CD1c-positive myeloid dendritic cell (primary cell): Measurements from ENCODE around the gene PI3.

ENCODE experiments used
- DNase-seq: peaks from one replicate; pipeline ENCODE4 v3.0.0-alpha.2; 2016; ENCODE audit errors: extremely low spot score

PI3 gene

DNA sequence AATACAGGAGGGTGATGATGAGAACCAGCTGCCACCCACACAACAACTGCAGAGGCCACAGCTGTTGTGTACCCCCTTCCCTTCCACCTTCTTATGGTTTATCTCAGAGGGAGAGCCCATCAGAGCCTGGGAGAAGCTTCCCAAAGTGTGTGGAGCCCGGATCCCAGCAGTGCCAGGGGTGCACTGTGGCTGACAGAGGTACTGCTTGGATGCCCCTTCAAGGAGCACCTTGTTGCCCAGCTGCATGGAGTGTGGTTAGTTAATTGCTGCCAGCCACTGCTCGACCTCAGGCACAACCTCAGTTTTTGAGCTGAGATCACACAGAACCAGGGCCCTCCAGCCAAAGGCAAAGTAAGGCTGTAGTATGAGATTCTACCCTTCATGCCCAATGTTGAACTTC lies 13.0 kb downstream of the PI3 start:
- DNase-seq, result no peak

DNA sequence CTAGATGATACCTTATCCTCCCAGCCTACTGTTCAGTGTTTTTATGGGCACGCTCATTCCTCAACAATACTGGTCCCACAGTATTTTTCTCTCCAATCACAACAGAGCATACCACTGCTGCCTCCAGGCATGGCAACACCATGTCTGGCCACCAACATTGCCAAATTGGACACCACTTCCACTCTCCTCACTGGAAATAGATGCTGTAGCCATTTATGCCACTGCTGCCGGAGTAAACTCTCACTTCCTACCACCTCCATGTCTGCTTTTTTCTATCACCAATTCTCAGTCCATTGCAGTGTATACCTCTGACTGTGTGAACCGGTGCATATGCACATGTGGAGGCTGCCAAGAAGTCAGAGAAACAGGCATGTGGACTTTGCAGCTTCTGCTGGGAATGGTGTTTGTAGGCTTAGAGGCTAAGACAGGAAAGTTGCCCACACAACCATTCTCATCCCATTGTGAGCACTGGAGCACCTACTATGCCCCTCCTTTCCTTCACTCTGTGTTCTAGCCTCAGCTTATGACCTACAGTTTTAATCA lies 14.4 kb downstream of the PI3 start:
- DNase-seq, result no peak

DNA sequence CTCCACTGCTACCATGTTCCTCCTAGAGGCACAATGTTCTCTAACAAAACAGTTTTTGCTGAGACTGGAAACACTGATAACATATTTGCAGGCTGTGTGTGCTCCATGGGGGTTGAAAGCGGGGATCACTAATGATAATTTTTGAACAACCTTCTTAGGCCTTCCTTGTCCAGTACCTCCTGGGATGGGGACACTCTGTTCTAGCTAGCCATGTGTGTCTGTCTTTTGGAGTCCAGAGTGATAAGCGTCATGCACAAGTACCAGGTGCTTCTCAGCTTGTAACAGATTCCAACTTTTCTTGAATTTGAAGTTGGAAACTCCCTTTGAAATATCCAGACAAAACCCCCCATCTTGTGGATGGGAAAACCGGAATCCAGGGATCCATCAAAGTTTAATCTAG lies 15.2 kb downstream of the PI3 start:
- no peak for DNase-seq

DNA sequence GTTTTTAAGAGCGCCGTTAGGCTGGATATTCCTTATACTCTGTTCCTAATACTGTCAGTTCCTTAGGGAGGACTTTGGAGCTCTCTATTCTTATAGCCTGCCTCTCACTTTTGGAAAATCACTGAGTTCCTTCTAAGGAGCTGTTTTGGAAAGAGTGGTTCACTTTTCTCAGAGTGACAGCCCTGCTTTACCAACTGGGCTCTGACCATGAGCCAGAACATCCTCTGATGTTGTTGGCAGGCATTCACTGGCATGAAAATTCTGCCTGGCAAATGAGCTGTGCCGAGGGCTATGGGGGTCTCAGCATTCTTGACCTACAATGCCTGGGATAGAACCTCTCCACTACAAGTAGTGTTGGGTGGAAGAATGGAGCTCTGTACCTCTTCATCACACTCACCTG lies 17.2 kb downstream of the PI3 start:
- DNase-seq, result no peak

DNA sequence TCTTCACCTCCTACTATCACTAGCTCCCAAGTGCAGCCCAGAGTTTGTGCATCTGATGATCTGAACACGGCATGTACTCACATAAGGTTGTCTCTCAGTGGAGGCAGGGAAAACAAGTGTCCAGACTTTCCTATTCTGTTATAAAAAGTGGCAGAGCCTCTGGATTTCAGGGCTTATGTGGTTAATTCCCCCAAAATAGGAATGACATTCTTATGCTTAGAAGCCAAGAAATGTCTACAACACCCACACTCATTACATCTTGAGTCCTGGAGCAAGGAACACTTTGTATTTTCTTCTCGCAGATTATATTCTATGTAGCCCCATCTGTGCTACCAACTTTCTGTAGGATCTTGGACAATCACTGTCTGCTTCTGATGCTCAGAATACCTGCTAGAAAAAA lies 18.6 kb downstream of the PI3 start:
- DNase-seq, result no peak

DNA sequence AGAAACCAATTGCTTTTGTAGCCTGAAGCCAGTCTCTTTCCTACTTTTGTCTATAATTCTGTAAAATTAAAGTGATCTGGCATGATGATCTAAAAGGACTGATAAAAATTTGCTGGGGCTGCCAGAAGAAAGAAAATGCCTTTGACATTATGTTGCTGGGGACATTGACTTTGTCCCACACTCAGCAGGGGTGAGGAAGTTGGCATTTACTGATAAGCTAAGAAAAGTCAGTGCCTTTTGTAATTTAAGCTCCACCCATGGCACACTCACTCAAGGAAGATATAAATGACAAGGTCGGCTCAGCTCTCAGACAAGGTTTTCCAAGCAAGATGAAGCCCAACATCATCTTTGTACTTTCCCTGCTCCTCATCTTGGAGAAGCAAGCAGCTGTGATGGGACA lies 32.0 kb downstream of the PI3 start, which contains the start of gene SEMG1:
TSS of gene SEMG1 (plus strand) at position 309 of the 400 bp plus-strand sequence. CDS start at position 330, 21 bp downstream.
- no peak for DNase-seq

DNA sequence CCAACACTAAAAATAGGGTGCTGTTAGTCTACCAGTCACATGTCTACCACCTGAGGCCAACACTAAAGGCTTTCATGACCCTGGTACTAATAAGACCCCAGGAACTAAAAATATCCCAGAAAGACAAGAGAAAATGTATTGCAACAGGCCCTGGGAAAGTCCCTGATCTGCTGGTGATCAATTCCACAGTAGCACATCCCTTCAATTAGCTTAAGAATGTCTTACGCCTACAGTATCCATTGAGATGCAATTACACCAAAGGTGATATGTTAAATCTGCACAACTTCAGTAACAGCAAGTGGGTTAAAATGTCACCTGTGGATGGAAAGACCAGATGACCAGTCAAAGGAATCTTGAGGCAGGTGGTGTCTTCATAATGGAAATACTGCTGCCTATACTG lies 35.2 kb downstream of the PI3 start:
- no peak for DNase-seq

DNA sequence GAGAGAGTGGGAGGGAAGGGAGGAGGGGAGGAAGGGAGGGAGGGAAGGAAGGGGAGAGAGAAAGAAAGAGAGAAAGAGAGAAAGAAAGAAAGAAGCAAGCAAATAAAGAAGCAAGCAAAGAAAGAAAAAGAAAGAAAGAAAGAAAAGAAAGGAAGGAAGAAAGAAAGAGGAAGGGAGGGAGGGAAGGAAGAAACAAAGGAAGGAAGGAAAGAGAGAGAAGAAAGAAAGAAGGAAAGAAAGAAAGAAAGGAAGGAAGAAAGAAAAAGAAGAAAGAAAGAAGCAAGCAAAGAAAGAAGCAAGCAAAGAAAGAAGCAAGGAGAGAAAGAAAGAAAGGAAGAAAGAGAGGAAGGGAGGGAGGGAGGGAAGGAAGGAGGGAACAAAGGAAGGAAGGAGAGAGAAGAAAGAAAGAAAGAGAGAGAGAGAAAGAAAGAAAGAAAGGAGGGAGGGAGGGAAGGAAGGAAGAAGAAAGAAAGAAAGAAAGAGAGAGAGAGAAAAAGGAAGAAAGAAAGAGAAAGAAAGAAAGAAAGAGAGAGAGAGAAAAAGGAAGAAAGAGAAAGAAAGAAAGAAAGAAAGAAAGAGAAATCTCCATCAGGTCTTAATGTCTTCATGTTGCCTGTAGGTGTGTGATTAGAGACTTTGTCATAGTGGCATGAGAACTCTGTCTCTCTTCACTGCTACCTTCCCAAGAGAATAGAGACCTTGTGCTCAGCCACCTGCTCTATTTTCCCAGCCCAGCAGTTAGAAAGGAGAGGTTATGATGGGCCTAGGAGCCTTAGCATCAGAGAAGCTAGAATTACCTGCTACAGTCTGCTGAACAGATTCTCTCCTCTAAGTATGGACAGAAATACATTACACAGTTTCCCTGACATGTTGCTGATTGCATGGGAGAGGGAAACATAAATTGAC lies 37.1 kb downstream of the PI3 start:
- no peak for DNase-seq

DNA sequence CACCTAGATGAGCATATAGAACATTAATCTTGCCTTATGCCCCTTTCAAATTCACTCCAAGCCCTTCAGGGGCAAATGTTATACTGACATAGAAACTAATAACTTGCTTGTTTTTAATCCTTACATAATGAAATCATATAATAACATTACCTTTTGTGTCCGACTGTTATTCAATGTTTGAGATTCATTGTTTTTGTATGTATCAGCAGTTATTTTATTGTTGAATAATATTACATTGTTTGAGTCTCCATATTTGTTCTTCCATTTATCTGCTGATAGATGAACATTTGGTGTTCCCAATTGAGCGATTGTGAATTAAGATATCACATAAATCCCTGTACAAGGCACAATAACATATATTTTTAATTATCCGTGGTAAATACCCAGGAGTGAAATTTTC lies 38.1 kb downstream of the PI3 start:
- DNase-seq, result no peak

DNA sequence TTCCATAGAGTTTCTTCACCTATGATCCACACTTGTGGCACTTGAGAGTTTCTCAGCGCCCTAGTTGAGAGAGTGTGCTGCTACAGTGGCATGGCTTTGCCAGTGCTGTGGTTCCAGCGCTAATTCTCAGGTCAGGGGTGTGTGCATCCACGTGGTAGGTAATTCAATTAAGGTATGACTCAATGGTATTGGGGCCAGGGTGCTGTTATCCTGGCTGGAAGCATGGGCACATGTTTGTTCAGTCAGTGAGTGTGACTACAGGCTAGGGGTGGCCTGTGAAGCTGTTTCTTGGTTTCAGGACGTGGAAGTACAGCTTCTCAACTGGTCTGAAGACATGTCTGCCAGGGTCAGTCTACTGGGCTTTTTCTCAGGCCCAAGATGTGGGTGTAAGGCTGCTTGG lies 43.4 kb downstream of the PI3 start:
- DNase-seq, result no peak

DNA sequence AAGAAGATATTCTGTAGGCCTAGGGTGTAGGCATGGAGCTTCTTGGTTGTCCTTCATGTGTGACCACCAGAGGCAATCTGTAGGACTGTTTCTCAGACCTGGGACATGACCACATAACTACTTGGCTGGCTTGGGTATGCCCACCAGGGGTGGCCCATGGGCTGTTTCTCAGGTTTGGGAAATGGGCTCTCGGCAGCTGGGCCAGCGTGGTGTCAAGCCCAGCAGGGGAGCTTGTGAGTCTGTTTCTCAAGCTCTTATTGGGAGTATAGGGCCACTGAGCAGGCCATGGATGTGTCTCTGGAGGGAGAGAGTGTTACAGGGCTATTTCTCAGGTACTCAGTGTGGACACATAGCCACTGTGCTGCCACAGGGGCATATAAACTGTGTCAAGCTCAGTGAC lies 43.9 kb downstream of the PI3 start:
- no peak for DNase-seq

DNA sequence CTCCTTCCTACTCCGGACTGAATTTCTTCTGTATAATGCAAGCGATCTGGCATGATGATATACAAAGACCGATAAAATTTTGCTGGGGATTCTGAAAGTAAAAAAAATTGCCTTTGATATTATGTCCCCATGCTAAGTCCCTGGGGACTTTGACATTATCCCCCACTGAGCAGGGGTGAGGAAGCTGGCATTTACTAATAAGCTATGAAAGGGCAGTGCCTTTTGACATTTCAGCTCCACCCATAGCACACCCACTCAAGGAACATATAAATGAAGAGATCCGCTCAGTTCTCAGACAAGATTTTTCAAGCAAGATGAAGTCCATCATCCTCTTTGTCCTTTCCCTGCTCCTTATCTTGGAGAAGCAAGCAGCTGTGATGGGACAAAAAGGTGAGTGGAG lies 46.4 kb downstream of the PI3 start, which contains the start of gene SEMG2:
TSS of gene SEMG2 (plus strand) at position 298 of the 400 bp plus-strand sequence. CDS start at position 315, 17 bp downstream.
- no peak for DNase-seq

DNA sequence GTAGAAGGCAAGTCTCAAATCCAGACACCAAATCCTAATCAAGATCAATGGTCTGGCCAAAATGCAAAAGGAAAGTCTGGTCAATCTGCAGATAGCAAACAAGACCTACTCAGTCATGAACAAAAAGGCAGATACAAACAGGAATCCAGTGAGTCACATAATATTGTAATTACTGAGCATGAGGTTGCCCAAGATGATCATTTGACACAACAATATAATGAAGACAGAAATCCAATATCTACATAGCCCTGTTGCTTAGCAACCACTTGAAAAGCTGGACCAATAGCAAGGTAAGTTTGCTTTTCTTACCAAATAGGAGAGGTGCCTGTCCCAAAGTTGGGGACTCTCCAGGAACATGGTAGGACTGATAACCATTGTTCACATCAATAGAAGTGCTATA lies 48.4 kb downstream of the PI3 start:
- DNase-seq, result no peak
